B cell (primary cell): ENCODE results near the gene CLSTN2. TPM values are rescaled to one million over a fixed set of nuclear protein-coding genes. Genes with fewer than 3 reads are reported as not detected.

ENCODE experiments used
- ATAC-seq: fragments of 200-7000 bp; cut with Tn5 transposase; one replicate; pipeline ENCODE4 v1.10.0; 2021; ENCODE audit warnings: low read depth, mild to moderate bottlenecking, moderate number of reproducible peaks, moderate library complexity
- CTCF ChIA-PET: fragments of 350-600 bp; sonication (Branson Sonifier 250); formaldehyde crosslinking; loops from one replicate; lab custom pipeline; 2021; ENCODE audit warnings: antibody characterized with exemption, inconsistent platforms; lab: Charles Lee
- POLR2A ChIA-PET: fragments of 350-600 bp; sonication (Branson Sonifier 250); formaldehyde crosslinking; loops from one replicate; lab custom pipeline; 2021; ENCODE audit warnings: antibody characterized with exemption; lab: Charles Lee
- DNase-seq: peaks from one replicate; pipeline ENCODE4 v3.0.0; 2013
- H2AFZ ChIP-seq: 2 replicates; pipeline ENCODE4 v1.6.1; 2012; ENCODE audit warnings: mild to moderate bottlenecking, low read depth, low read length; ENCODE audit not compliant: insufficient read depth, poor library complexity, severe bottlenecking
- H3K27ac ChIP-seq, 2 donors: 1 replicate in 1 of 2; 2 replicates in 1 of 2; pipeline ENCODE4 v1.5.1; 2012 to 2013; ENCODE audit warnings: low read length in 2 of 2, mild to moderate bottlenecking in 2 of 2, moderate library complexity in 1 of 2
- H3K27me3 ChIP-seq, 4 experiments: fragments of 200-600 bp in 1 of 4; sonication (generic) in 1 of 4; replicated peaks in 1 of 4; 1 replicate in 2 of 4; 2 replicates in 2 of 4; pipeline versions ENCODE4 v1.6.1 to v1.7.0; 2013 to 2016; ENCODE audit warnings: low read length in 3 of 4, mild to moderate bottlenecking in 2 of 4, mixed read lengths in 1 of 4, moderate library complexity in 1 of 4; ENCODE audit not compliant: insufficient read depth in 4 of 4, control insufficient read depth in 3 of 4; ENCODE audit errors: control extremely low read depth in 1 of 4
- H3K36me3 ChIP-seq, 2 experiments: replicated peaks in 1 of 2; 1 replicate in 1 of 2; 2 replicates in 1 of 2; pipeline versions ENCODE4 v1.6.1 to v1.7.1; 2013; ENCODE audit warnings: low read length in 1 of 2; ENCODE audit not compliant: insufficient read depth in 2 of 2, control insufficient read depth in 1 of 2; ENCODE audit errors: control extremely low read depth in 1 of 2, extremely low read depth in 1 of 2
- H3K4me1 ChIP-seq, 2 donors: fragments of 200-600 bp in 1 of 2; sonication (generic) in 1 of 2; 1 replicate in 1 of 2; 2 replicates in 1 of 2; pipeline versions ENCODE4 v1.5.1 to v1.6.1; 2013 to 2017; ENCODE audit warnings: low read length in 2 of 2; ENCODE audit not compliant: control insufficient read depth in 2 of 2, insufficient read depth in 2 of 2
- H3K4me2 ChIP-seq: replicated peaks from 2 replicates; pipeline ENCODE3; 2012; ENCODE audit warnings: mild to moderate bottlenecking, low read depth, low read length; ENCODE audit not compliant: poor library complexity, severe bottlenecking
- H3K4me3 ChIP-seq, 5 experiments: fragments of 200-600 bp in 1 of 5; sonication (generic) in 1 of 5; 1 replicate in 3 of 5; 2 replicates in 2 of 5; pipeline versions ENCODE4 v1.5.1 to v1.7.0; 2011 to 2016; ENCODE audit warnings: low read length in 4 of 5, mild to moderate bottlenecking in 4 of 5, low read depth in 2 of 5, control low read depth in 1 of 5, moderate library complexity in 1 of 5; ENCODE audit not compliant: insufficient read depth in 1 of 5; ENCODE audit errors: control extremely low read depth in 1 of 5, extremely low read depth in 1 of 5
- H3K79me2 ChIP-seq: fragments of 200-600 bp; sonication (generic); one replicate; pipeline ENCODE4 v1.6.0; 2016; ENCODE audit warnings: low read length; ENCODE audit not compliant: control insufficient read depth, insufficient read depth
- H3K9ac ChIP-seq: fragments of 200-600 bp; sonication (generic); 2 replicates; pipeline ENCODE4 v1.6.1; 2017; ENCODE audit warnings: mild to moderate bottlenecking, low read length, moderate library complexity
- H3K9me3 ChIP-seq, 3 donors: one replicate each; pipeline versions ENCODE4 v1.6.1 to v1.7.1; 2013; ENCODE audit warnings: low read length in 2 of 3; ENCODE audit not compliant: control insufficient read depth in 2 of 3, insufficient read depth in 1 of 3; ENCODE audit errors: control extremely low read depth in 1 of 3
- H4K20me1 ChIP-seq: 2 replicates; pipeline ENCODE4 v1.6.0; 2012; ENCODE audit warnings: mild to moderate bottlenecking, low read length; ENCODE audit not compliant: insufficient read depth, control insufficient read depth, poor library complexity, severe bottlenecking
- H3K27ac Mint-ChIP-seq: one replicate; pipeline ENCODE4 v1.8.0; 2021; ENCODE audit warnings: mixed read lengths
- H3K27me3 Mint-ChIP-seq: one replicate; pipeline ENCODE4 v1.8.0; 2021; ENCODE audit warnings: mixed read lengths
- H3K4me1 Mint-ChIP-seq: one replicate; pipeline ENCODE4 v1.8.0; 2021; ENCODE audit warnings: mixed read lengths
- H3K4me3 Mint-ChIP-seq: one replicate; pipeline ENCODE4 v1.8.0; 2021; ENCODE audit warnings: mixed read lengths
- H3K9me3 Mint-ChIP-seq: one replicate; pipeline ENCODE4 v1.8.0; 2022; ENCODE audit warnings: mixed read lengths; ENCODE audit not compliant: insufficient read depth
- CTCF ChIP-seq: fragments of 200-600 bp; IDR thresholded peaks from one replicate; pipeline ENCODE4 v1.8.0; 2022; ENCODE audit warnings: antibody characterized with exemption, mild to moderate bottlenecking
- EZH2 ChIP-seq: IDR thresholded peaks from 2 replicates; pipeline ENCODE4 v1.6.1; 2012; ENCODE audit warnings: borderline replicate concordance, low read depth, mild to moderate bottlenecking, moderate library complexity, low read length; ENCODE audit not compliant: insufficient read depth, poor library complexity, severe bottlenecking
- WGBS: methylation state at CpG from one replicate; pipeline ENCODE4 v1.1.5; 2013; ENCODE audit warnings: missing lambda C conversion rate; ENCODE audit not compliant: insufficient coverage; 5-methylcytosine and 5-hydroxymethylcytosine counted together
- intact Hi-C: fragments of 100-400 bp; cut with micrococcal nuclease; formaldehyde crosslinking; loops from one replicate; pipeline ENCODE4 v1.10.0; 2022
- polyA plus RNA-seq: library from polyadenylated mRNA; depleted of rRNA; stranded (reverse); fragments of >200 nt; gene quantifications from 2 replicates; pipeline ENCODE4 v1.2.3, GENCODE V29; 2012
- total RNA-seq, 2 donors: library from RNA; stranded (reverse); fragments of 120-200 nt in 1 of 2; gene quantifications; 1 replicate in 1 of 2; 2 replicates in 1 of 2; pipeline versions ENCODE4 v1.2.3 to v1.2.4, GENCODE V29; 2013 to 2022

Gene CLSTN2
- total and polyA plus RNA-seq, 2 donors (not counting 1 experiment from before 2014, with no cell fraction given) = not detected

GRCh38 chr3:140593766-140594165, 658.8 kb downstream of the CLSTN2 start:
- Histone ChIP-seq H3K9ac (no peak overlapping the region), H3K27me3 (no peaks in the 10 kb centered on the region), H3K79me2 (no peaks in the 10 kb centered on the region), H3K9me3 (peaks cover 0 to 3% (median 0%) of the 10 kb centered on the region in 3 donors), H3K4me3 (no peak overlapping the region), H2AFZ (no peak overlapping the region), H3K27ac (no peak overlapping the region), H3K4me2 (no peak overlapping the region), H3K4me1 (no peaks in the 10 kb centered on the region), H4K20me1 (no peaks in the 10 kb centered on the region), H3K36me3 (no peaks in the 10 kb centered on the region)
- CTCF ChIA-PET = no interaction called here
- ATAC-seq = no peak
- TF ChIP-seq CTCF (no peak), EZH2 (no peak)
- no peak for DNase-seq
- no peaks in the 10 kb centered on the region for H3K4me1 Mint-ChIP-seq
- H3K9me3 Mint-ChIP-seq = no peaks in the 10 kb centered on the region
- no CpG with 5 or more reads among the region's 3 CpGs for WGBS
- intact Hi-C loops = no loop called here
- POLR2A ChIA-PET = no interaction called here
- H3K27ac Mint-ChIP-seq = no peak overlapping the region
- no peak overlapping the region for H3K4me3 Mint-ChIP-seq
- peaks cover 17% of the 10 kb centered on the region for H3K27me3 Mint-ChIP-seq

GRCh38 chr3:140595295-140595694, 660.3 kb downstream of the CLSTN2 start:
- no peaks in the 10 kb centered on the region for H3K79me2 ChIP-seq
- H3K4me2 ChIP-seq = no peak overlapping the region
- Mint-ChIP-seq H3K9me3 (no peaks in the 10 kb centered on the region), H3K27ac (no peak overlapping the region), H3K4me1 (no peaks in the 10 kb centered on the region), H3K4me3 (no peak overlapping the region), H3K27me3 (peaks cover 17% of the 10 kb centered on the region)
- H3K4me3 ChIP-seq = no peak overlapping the region
- H4K20me1 ChIP-seq = no peaks in the 10 kb centered on the region
- POLR2A ChIA-PET = no interaction called here
- WGBS = no CpG with 5 or more reads among the region's 2 CpGs
- H3K36me3 ChIP-seq = no peaks in the 10 kb centered on the region
- no peaks in the 10 kb centered on the region for H3K4me1 ChIP-seq
- no peak overlapping the region for H2AFZ ChIP-seq
- H3K9ac ChIP-seq = no peak overlapping the region
- H3K9me3 ChIP-seq = no peaks in the 10 kb centered on the region
- no peak overlapping the region for H3K27ac ChIP-seq
- intact Hi-C loops = no loop called here
- DNase-seq = no peak
- CTCF ChIA-PET = no interaction called here
- no peaks in the 10 kb centered on the region for H3K27me3 ChIP-seq
- no peak for TF ChIP-seq CTCF
- TF ChIP-seq EZH2 = no peak
- no peak for ATAC-seq
